H1 (cell line): Measurements from ENCODE around the gene SYK. TPM values are rescaled to one million over a fixed set of nuclear protein-coding genes. Genes with fewer than 3 reads are reported as not detected.

ENCODE experiments used
- CTCF ChIA-PET: fragments of 300-600 bp; sonication (Branson Sonifier 250); formaldehyde crosslinking; loops from one replicate; lab custom pipeline; 2021; ENCODE audit not compliant: partially characterized antibody; lab: Charles Lee
- POLR2A ChIA-PET: fragments of 300-600 bp; sonication (Branson Sonifier 250); formaldehyde crosslinking; loops from one replicate; lab custom pipeline; 2021; ENCODE audit warnings: inconsistent platforms; ENCODE audit not compliant: partially characterized antibody; lab: Charles Lee
- DNase-seq, 2 experiments: peaks; one replicate each; pipeline versions ENCODE4 v3.0.0 to v3.0.0-alpha.2; 2010 to 2022; ENCODE audit warnings: low spot score in 2 of 2, low read depth in 1 of 2, mixed read lengths in 1 of 2
- FAIRE-seq: peaks from 2 replicates; lab custom pipeline; 2011; peaks lifted over from hg19 to GRCh38; lab: Jason Lieb, UNC
- H2AFZ ChIP-seq: 2 replicates; pipeline ENCODE4 v1.8.1; 2012; ENCODE audit warnings: low read length, inconsistent platforms
- H2AK5ac ChIP-seq: 2 replicates; pipeline ENCODE4 v1.6.1; 2013; ENCODE audit warnings: low read depth, low read length
- H2BK120ac ChIP-seq: replicated peaks from 2 replicates; pipeline ENCODE3; 2013; ENCODE audit warnings: low read depth, low read length, inconsistent platforms
- H2BK12ac ChIP-seq: 2 replicates; pipeline ENCODE4 v1.6.1; 2013; ENCODE audit warnings: low read depth, low read length
- H2BK15ac ChIP-seq: 2 replicates; pipeline ENCODE4 v1.6.1; 2013; ENCODE audit warnings: low read length
- H2BK20ac ChIP-seq: 2 replicates; pipeline ENCODE4 v1.6.1; 2013; ENCODE audit warnings: low read length
- H2BK5ac ChIP-seq: 2 replicates; pipeline ENCODE4 v1.6.1; 2013; ENCODE audit warnings: low read depth, low read length
- H3K14ac ChIP-seq: 2 replicates; pipeline ENCODE4 v1.6.1; 2013; ENCODE audit warnings: inconsistent platforms; ENCODE audit not compliant: insufficient read length
- H3K18ac ChIP-seq: 2 replicates; pipeline ENCODE4 v1.6.1; 2013; ENCODE audit warnings: low read length; ENCODE audit errors: extremely low read depth
- H3K23ac ChIP-seq: 2 replicates; pipeline ENCODE4 v1.6.1; 2013; ENCODE audit warnings: inconsistent platforms; ENCODE audit not compliant: insufficient read length
- H3K23me2 ChIP-seq: 2 replicates; pipeline ENCODE4 v1.6.1; 2013; ENCODE audit warnings: low read depth, low read length
- H3K27ac ChIP-seq: 2 replicates; pipeline ENCODE4 v1.6.1; 2011; ENCODE audit warnings: low read depth, low read length, inconsistent platforms
- H3K27me3 ChIP-seq, 4 experiments: replicated peaks in 1 of 4; 1 replicate in 1 of 4; 2 replicates in 3 of 4; pipeline versions ENCODE4 v1.6.1 to v1.8.1; 2011 to 2013; ENCODE audit warnings: low read length in 3 of 4, mild to moderate bottlenecking in 3 of 4, inconsistent platforms in 2 of 4, mixed read lengths in 2 of 4, moderate library complexity in 1 of 4; ENCODE audit not compliant: control insufficient read depth in 3 of 4, insufficient read depth in 3 of 4; ENCODE audit errors: extremely low read depth in 1 of 4
- H3K36me3 ChIP-seq, 4 experiments: 2 replicates each; pipeline versions ENCODE4 v1.6.1 to v1.8.1; 2011 to 2013; ENCODE audit warnings: mild to moderate bottlenecking in 4 of 4, low read length in 3 of 4, moderate library complexity in 2 of 4, control low read depth in 1 of 4, inconsistent platforms in 1 of 4; ENCODE audit not compliant: insufficient read depth in 4 of 4, control insufficient read depth in 2 of 4
- H3K4ac ChIP-seq: replicated peaks from 2 replicates; pipeline ENCODE3; 2013; ENCODE audit warnings: low read length, low read depth, mixed read lengths, inconsistent platforms; ENCODE audit not compliant: insufficient read length
- H3K4me1 ChIP-seq, 4 experiments: replicated peaks in 1 of 4; 1 replicate in 1 of 4; 2 replicates in 3 of 4; pipeline versions ENCODE4 v1.6.1 to v1.8.1; 2011 to 2013; ENCODE audit warnings: low read length in 3 of 4, inconsistent platforms in 2 of 4, mixed read lengths in 1 of 4; ENCODE audit not compliant: insufficient read depth in 4 of 4, control insufficient read depth in 3 of 4
- H3K4me2 ChIP-seq, 2 experiments: 2 replicates each; pipeline versions ENCODE4 v1.6.1 to v1.8.1; 2011 to 2013; ENCODE audit warnings: low read depth in 2 of 2, low read length in 2 of 2, control low read depth in 1 of 2, inconsistent platforms in 1 of 2, mild to moderate bottlenecking in 1 of 2; ENCODE audit not compliant: insufficient read depth in 1 of 2
- H3K4me3 ChIP-seq, 4 experiments: fragments of 200-600, 300-600 bp in 1 of 4; sonication (generic), shearing (Covaris generic), sonication (Bioruptor Twin) in 1 of 4; 2 replicates each; pipeline versions ENCODE4 v1.5.1 to v1.8.1; 2011 to 2016; ENCODE audit warnings: low read length in 4 of 4, low read depth in 3 of 4, control low read depth in 2 of 4, inconsistent platforms in 2 of 4, mild to moderate bottlenecking in 2 of 4, mixed read lengths in 1 of 4, moderate library complexity in 1 of 4; ENCODE audit not compliant: insufficient read depth in 2 of 4; ENCODE audit errors: extremely low read depth in 1 of 4
- H3K56ac ChIP-seq: replicated peaks from 2 replicates; pipeline ENCODE3; 2013; ENCODE audit warnings: low read depth, mild to moderate bottlenecking, mixed read lengths, low read length, inconsistent platforms; ENCODE audit not compliant: insufficient read length
- H3K79me1 ChIP-seq: 2 replicates; pipeline ENCODE4 v1.6.1; 2013; ENCODE audit warnings: low read depth, low read length, control low read depth
- H3K79me2 ChIP-seq, 2 experiments: 2 replicates each; pipeline versions ENCODE4 v1.6.1 to v1.8.1; 2012 to 2013; ENCODE audit warnings: low read length in 2 of 2, mild to moderate bottlenecking in 2 of 2, inconsistent platforms in 1 of 2; ENCODE audit not compliant: insufficient read depth in 2 of 2, control insufficient read depth in 1 of 2
- H3K9ac ChIP-seq, 4 experiments: replicated peaks in 1 of 4; 1 replicate in 1 of 4; 2 replicates in 3 of 4; pipeline versions ENCODE4 v1.6.1 to v1.8.1; 2011 to 2013; ENCODE audit warnings: low read depth in 3 of 4, low read length in 3 of 4, control low read depth in 2 of 4, mild to moderate bottlenecking in 2 of 4, moderate library complexity in 2 of 4, inconsistent platforms in 1 of 4; ENCODE audit errors: extremely low read depth in 1 of 4
- H3K9me3 ChIP-seq, 2 experiments: 2 replicates each; pipeline versions ENCODE4 v1.6.1 to v1.8.1; 2012 to 2013; ENCODE audit warnings: mild to moderate bottlenecking in 2 of 2, moderate library complexity in 2 of 2, control low read depth in 1 of 2, inconsistent platforms in 1 of 2, low read depth in 1 of 2, low read length in 1 of 2, mixed read lengths in 1 of 2; ENCODE audit not compliant: insufficient read depth in 2 of 2
- H4K20me1 ChIP-seq, 2 experiments: replicated peaks in 1 of 2; 2 replicates each; pipeline versions ENCODE3 to v1.8.1; 2011 to 2013; ENCODE audit warnings: inconsistent platforms in 2 of 2, low read length in 2 of 2, mild to moderate bottlenecking in 1 of 2; ENCODE audit not compliant: insufficient read depth in 2 of 2, control insufficient read depth in 1 of 2
- H4K5ac ChIP-seq: 2 replicates; pipeline ENCODE4 v1.6.1; 2013; ENCODE audit warnings: low read length, low read depth, mixed read lengths, inconsistent platforms; ENCODE audit not compliant: insufficient read length
- H4K8ac ChIP-seq: 2 replicates; pipeline ENCODE4 v1.8.0; 2013; ENCODE audit warnings: mild to moderate bottlenecking, moderate library complexity, low read length, inconsistent platforms; ENCODE audit not compliant: insufficient read depth; ENCODE audit errors: extremely low read depth
- H4K91ac ChIP-seq: replicated peaks from 2 replicates; pipeline ENCODE3; 2013; ENCODE audit warnings: low read length, mixed read lengths, inconsistent platforms; ENCODE audit not compliant: insufficient read length
- BCL11A ChIP-seq, 2 experiments: IDR thresholded peaks; one replicate each; pipeline ENCODE4 v1.6.1; 2011; ENCODE audit warnings: low read depth in 2 of 2, low read length in 2 of 2, mild to moderate bottlenecking in 2 of 2
- CBX5 ChIP-seq: fragments of 300-800, 300-1000 bp; sonication (generic); IDR thresholded peaks from 2 replicates; pipeline ENCODE4 v1.7.1; 2016; ENCODE audit warnings: antibody characterized with exemption, low read length, low read depth
- CHD2 ChIP-seq: IDR thresholded peaks from 2 replicates; pipeline ENCODE4 v1.6.1; 2012; ENCODE audit warnings: low read length, improper control_type of control experiment
- EP300 ChIP-seq, 2 experiments: IDR thresholded peaks; 1 replicate in 1 of 2; 2 replicates in 1 of 2; pipeline ENCODE4 v1.6.1; 2011 to 2012; ENCODE audit warnings: low read depth in 2 of 2, low read length in 2 of 2, mild to moderate bottlenecking in 2 of 2, borderline replicate concordance in 1 of 2, inconsistent platforms in 1 of 2, moderate library complexity in 1 of 2
- HDAC6 ChIP-seq: IDR thresholded peaks from one replicate; pipeline ENCODE4 v1.7.1; 2012; ENCODE audit warnings: low read depth, mild to moderate bottlenecking, inconsistent platforms, low read length, moderate library complexity
- KDM1A ChIP-seq: fragments of 200-600, 300-600 bp; sonication (generic); IDR thresholded peaks from 2 replicates; pipeline ENCODE4 v1.7.1; 2016; ENCODE audit warnings: mild to moderate bottlenecking, low read length, borderline replicate concordance
- MAX ChIP-seq: IDR thresholded peaks from 2 replicates; pipeline ENCODE4 v1.6.1; 2012; ENCODE audit warnings: inconsistent platforms
- NRF1 ChIP-seq: IDR thresholded peaks from 2 replicates; pipeline ENCODE4 v1.6.1; 2011; ENCODE audit warnings: mild to moderate bottlenecking, low read depth, low read length, improper control_type of control experiment
- POU5F1 ChIP-seq: IDR thresholded peaks from 2 replicates; pipeline ENCODE4 v1.6.1; 2011; ENCODE audit warnings: low read depth, mild to moderate bottlenecking, low read length, moderate library complexity
- RBBP5 ChIP-seq: IDR thresholded peaks from 2 replicates; pipeline ENCODE4 v1.7.1; 2012; ENCODE audit warnings: low read depth, mild to moderate bottlenecking, inconsistent platforms, low read length, moderate library complexity, borderline replicate concordance
- SP1 ChIP-seq: IDR thresholded peaks from 2 replicates; pipeline ENCODE4 v1.6.1; 2011; ENCODE audit warnings: low read depth, low read length
- TAF1 ChIP-seq: IDR thresholded peaks from 2 replicates; pipeline ENCODE4 v1.6.1; 2011; ENCODE audit warnings: mild to moderate bottlenecking, low read depth, low read length
- TCF12 ChIP-seq: IDR thresholded peaks from 2 replicates; pipeline ENCODE4 v1.6.1; 2011; ENCODE audit warnings: low read depth, mild to moderate bottlenecking, low read length
- WGBS, 2 experiments: shearing (Covaris generic) in 1 of 2; methylation state at CpG; one replicate each; pipeline versions ENCODE4 v1.1.6 to v1.1.7; 2013 to 2015; ENCODE audit warnings: low lambda C conversion rate in 2 of 2, mixed read lengths in 2 of 2, inconsistent platforms in 1 of 2, low coverage in 1 of 2, missing lambda C conversion rate in 1 of 2; ENCODE audit not compliant: insufficient replicate concordance in 2 of 2, insufficient coverage in 1 of 2, insufficient read length in 1 of 2; ENCODE audit errors: extremely low coverage in 1 of 2, missing lambda C conversion rate in 1 of 2; 5-methylcytosine and 5-hydroxymethylcytosine counted together
- polyA plus RNA-seq, 7 experiments: library from polyadenylated mRNA; depleted of rRNA in 3 of 7; stranded (reverse) in 5 of 7; unstranded in 2 of 7; fragments of >200 nt in 5 of 7; fragments of 200-250 nt in 2 of 7; gene quantifications; 1 replicate in 5 of 7; 2 replicates in 1 of 7; 4 replicates in 1 of 7; pipeline versions ENCODE4 v1.2.1 to v1.2.3, GENCODE V29; 2011 to 2013; ENCODE audit warnings: missing spikeins in 2 of 7, mixed read lengths in 2 of 7
- total RNA-seq: library from RNA; stranded (reverse); fragmentation: NEBNext Ultra II Directional; extraction: Animal tissue kit (Norgen Biotek cat#: 25700); gene quantifications from 2 replicates; pipeline ENCODE4 v1.2.1, GENCODE V29; 2021

SYK gene
- total and polyA plus RNA-seq, 2 of the 8 experiments (the other 6 are each of a cell fraction or from before 2014, with no cell fraction given), result 1.5 to 4.4 TPM

GRCh38 chr9:90818279-90818678 lies 16.7 kb downstream of the SYK start:
- no peak for FAIRE-seq
- Histone ChIP-seq H2BK120ac (no peak overlapping the region), H3K9me3 (peaks cover 7 to 12% of the 10 kb centered on the region in 2 experiments), H3K56ac (no peak overlapping the region), H3K36me3 (no peaks in the 10 kb centered on the region), H2AK5ac (no peak overlapping the region), H3K79me2 (no peaks in the 10 kb centered on the region), H3K4ac (no peak overlapping the region), H3K23me2 (no peaks in the 10 kb centered on the region), H4K8ac (no peak overlapping the region), H3K23ac (no peak overlapping the region), H2AFZ (no peak overlapping the region), H4K5ac (no peak overlapping the region), H3K27me3 (peaks cover 0 to 6% (median 0%) of the 10 kb centered on the region in 4 experiments; a peak in 3 of 7 replicates), H2BK20ac (no peak overlapping the region), H3K4me2 (no peak overlapping the region), H2BK15ac (no peak overlapping the region), H3K27ac (no peak overlapping the region), H3K9ac (no peak overlapping the region), H3K4me1 (no peaks in the 10 kb centered on the region; a peak in 4 of 7 replicates), H3K14ac (no peak overlapping the region), H4K91ac (no peak overlapping the region), H3K79me1 (no peaks in the 10 kb centered on the region), H3K4me3 (no peak overlapping the region), H4K20me1 (no peaks in the 10 kb centered on the region), H2BK12ac (no peak overlapping the region), H2BK5ac (no peak overlapping the region), H3K18ac (no peak overlapping the region)
- ChIA-PET POLR2A (interaction anchor here (0.6 kb wide), 1 partner anchor 1368 kb away, joined by 3 read pairs; no protein-coding TSS in a partner anchor), CTCF (interaction anchor here (0.6 to 1.0 kb wide), 2 partner anchors 17 to 35 kb away, joined by 3 to 4 read pairs; no protein-coding TSS in a partner anchor)
- DNase-seq, result no peak
- WGBS, 2 experiments, result 91% methylated on average over 6 of the region's 6 CpGs; no CpG with 5 or more reads in 1 of the 2 experiments
- no peak for TF ChIP-seq BCL11A (IDR thresholded peaks at IDR 0.05; ENCODE audit: low read depth in 2 of 2, low read length in 2 of 2)
- no peak for TF ChIP-seq NRF1
- no peak for TF ChIP-seq RBBP5
- no peak for TF ChIP-seq CBX5
- TF ChIP-seq TAF1, result no peak
- TF ChIP-seq POU5F1, result no peak
- TF ChIP-seq MAX, result no peak
- TF ChIP-seq EP300 (IDR thresholded peaks at IDR 0.05; ENCODE audit: borderline replicate concordance in 1 of 2, low read depth in 2 of 2, low read length in 2 of 2), result no peak
- TF ChIP-seq TCF12, result no peak
- no peak for TF ChIP-seq SP1
- TF ChIP-seq KDM1A, result no peak
- TF ChIP-seq HDAC6, result no peak
- TF ChIP-seq CHD2, result no peak
